ENCODE data around the gene RNPS1.

DNA sequence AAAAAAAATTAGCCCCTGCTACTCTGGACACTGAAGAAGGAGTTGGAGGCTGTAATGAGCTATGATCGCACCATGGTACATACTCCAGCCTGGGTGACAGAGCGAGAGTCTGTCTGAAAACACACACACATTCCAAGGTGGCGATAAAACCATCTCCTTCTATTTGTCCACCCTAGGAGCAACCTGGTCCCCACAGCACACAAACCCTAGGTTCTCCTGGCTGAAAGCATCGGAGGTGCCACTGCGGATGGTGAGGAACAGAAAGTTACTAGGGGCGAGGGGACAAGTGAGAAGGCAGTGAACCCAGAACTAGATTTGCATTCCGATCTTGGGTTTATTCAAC, 15.1 kb downstream of the RNPS1 start:
- TF ChIP-seq RAD21 (IDR thresholded peaks at IDR 0.05; ENCODE audit: low read depth) (no peak), YY1 (IDR thresholded peaks at IDR 0.05; ENCODE audit: low read depth) (no peak), CREB1 (IDR thresholded peaks at IDR 0.05; ENCODE audit: low read depth) (no peak)

Measured in Ishikawa (cell line).